Activated T-helper 17 cell treated with anti-CD3 and anti-CD28 coated beads, Interleukin-2, amount 50 U/mL, for 72 hours (primary cell): ENCODE data around the gene DEGS1. TPM values are rescaled to one million over a fixed set of nuclear protein-coding genes. Genes with fewer than 3 reads are reported as not detected.

Experiments
- ATAC-seq: fragments of 150-1000 bp; cut with Tn5 transposase; replicated peaks from 2 replicates; pipeline ENCODE4 v1.10.0; 2021; ENCODE audit warnings: mild to moderate bottlenecking, moderate library complexity
- H3K27ac Mint-ChIP-seq: one replicate; pipeline ENCODE4 v1.8.0; 2022; ENCODE audit warnings: mixed read lengths
- H3K27me3 Mint-ChIP-seq: one replicate; pipeline ENCODE4 v1.8.0; 2022; ENCODE audit warnings: mixed read lengths
- H3K36me3 Mint-ChIP-seq: one replicate; pipeline ENCODE4 v1.8.0; 2022; ENCODE audit warnings: low read depth, mild to moderate bottlenecking, mixed read lengths
- H3K4me1 Mint-ChIP-seq: one replicate; pipeline ENCODE4 v1.8.0; 2022; ENCODE audit warnings: mixed read lengths
- H3K4me3 Mint-ChIP-seq: one replicate; pipeline ENCODE4 v1.8.0; 2022; ENCODE audit warnings: mild to moderate bottlenecking, mixed read lengths
- H3K9me3 Mint-ChIP-seq: one replicate; pipeline ENCODE4 v1.8.0; 2022; ENCODE audit warnings: mixed read lengths
- total RNA-seq, 2 donors: library from RNA; stranded (reverse); gene quantifications; one replicate each; pipeline ENCODE4 v1.2.3, GENCODE V29; 2022

DEGS1 gene
- total RNA-seq, 2 donors from 2014 or later: 37.7 to 72.3 TPM

DNA sequence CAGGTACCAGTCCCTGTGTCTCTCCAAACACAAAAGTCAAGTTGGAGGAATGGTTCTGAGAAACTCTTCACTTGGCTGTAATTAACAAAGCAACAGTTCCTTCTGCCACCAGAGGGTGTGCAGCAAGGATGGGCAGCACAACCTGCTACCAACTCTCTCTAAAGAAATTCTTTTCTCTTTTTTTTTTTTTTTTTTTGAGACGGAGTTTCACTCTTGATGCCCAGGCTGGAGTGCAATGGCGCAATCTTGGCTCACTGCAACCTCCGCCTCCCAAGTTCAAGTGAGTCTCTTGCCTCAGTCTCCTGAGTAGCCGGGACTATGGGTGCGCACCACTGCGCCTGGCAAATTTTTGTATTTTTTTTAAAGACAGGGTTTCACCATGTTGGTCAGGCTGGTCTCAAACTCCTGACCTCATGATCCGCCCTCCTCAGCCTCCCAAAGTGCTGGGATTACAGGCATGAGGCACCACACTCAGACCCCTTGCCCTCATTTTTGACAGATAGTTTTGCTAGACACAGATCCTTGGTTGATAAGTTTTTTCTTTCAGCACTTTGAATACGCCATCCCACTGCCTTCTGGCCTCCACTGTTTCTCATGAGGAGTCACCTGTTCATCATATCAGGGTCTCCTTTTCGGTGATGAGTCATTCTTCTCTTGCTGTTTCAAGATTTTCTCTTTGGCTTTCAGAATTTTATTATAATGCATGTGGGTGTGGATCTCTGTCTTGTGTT is 12.1 kb upstream of the DEGS1 start:
- peak; percentile 33 for ATAC-seq
- peaks cover 32% of the 10 kb centered on the region for H3K4me1 Mint-ChIP-seq

DNA sequence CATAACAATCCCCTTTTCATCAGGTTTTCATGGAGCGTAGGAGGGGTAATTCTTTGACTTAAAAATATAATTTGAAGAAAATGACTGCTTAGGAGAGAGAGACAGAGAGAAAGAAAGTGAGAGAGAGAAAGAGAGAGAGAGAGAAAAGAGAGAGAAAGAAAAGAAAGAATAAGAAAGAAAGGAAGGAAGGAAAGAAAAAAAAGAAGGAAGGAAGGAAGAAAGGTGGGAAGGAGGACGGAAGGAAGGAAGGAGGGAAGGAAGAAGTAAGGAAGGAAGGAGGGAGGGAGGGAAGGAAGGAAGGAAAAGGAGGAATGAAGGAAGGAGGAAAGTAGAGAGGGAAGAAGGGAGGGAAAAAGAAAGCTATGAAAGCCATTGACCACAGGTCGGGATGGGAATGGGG is 10.8 kb upstream of the DEGS1 start:
- peak overlapping the region; percentile 72 for H3K4me3 Mint-ChIP-seq
- H3K36me3 Mint-ChIP-seq: no peaks in the 10 kb centered on the region
- peaks cover 3% of the 10 kb centered on the region for H3K9me3 Mint-ChIP-seq
- H3K4me1 Mint-ChIP-seq: peaks cover 32% of the 10 kb centered on the region
- ATAC-seq: no peak
- no peaks in the 10 kb centered on the region for H3K27me3 Mint-ChIP-seq
- H3K27ac Mint-ChIP-seq: peak overlapping the region; percentile 30

More for the DNA sequence above, 12.1 kb upstream of the DEGS1 start:
- Mint-ChIP-seq H3K36me3 (no peaks in the 10 kb centered on the region), H3K27me3 (no peaks in the 10 kb centered on the region), H3K27ac (peak overlapping the region; percentile 1), H3K4me3 (peak overlapping the region; percentile 72), H3K9me3 (peaks cover 3% of the 10 kb centered on the region)

DNA sequence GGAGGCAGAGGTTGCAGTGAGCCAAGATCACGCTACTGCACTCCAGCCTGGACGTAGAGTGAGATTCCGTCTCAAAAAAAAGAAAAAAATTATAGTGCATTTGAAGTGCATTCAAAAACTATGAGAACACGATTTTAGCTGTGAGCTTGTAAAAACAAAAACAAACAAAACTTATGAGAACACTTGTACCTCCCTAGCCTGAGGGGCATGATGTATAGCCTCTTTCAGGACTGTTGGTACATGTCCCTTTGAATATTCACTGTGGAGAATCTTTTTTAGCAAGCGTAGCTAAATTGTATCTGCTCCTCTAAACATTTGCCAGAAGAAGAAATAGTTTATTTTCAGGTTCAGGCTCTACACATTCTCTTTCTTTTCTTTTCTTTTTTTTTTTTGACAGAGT is 9.5 kb upstream of the DEGS1 start:
- no peak for ATAC-seq
- Mint-ChIP-seq H3K4me3 (no peak overlapping the region), H3K36me3 (no peaks in the 10 kb centered on the region), H3K4me1 (peaks cover 32% of the 10 kb centered on the region), H3K9me3 (peaks cover 3% of the 10 kb centered on the region), H3K27me3 (no peaks in the 10 kb centered on the region), H3K27ac (no peak overlapping the region)

DNA sequence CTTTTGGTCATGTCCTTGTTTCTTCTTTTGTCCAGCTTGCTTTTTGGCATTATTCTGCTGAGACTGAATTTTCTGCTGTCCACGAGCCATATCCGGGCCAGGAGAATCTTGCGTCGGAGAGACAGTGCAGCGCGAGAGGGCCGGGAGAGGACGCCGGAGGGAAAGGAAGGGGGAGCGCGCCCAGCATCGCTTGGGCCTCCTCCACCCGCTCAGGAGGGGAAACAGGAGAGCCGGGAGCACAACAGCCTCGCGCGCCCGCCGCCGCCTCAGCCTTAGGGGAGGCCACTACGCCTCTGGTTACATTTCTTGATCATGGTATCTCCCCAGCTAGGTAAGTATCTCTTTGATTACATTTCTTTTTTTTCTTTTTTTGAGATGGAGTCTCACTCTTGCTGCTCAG is 7.4 kb upstream of the DEGS1 start:
- H3K4me3 Mint-ChIP-seq: no peak overlapping the region
- H3K27me3 Mint-ChIP-seq: no peaks in the 10 kb centered on the region
- no peak for ATAC-seq
- H3K36me3 Mint-ChIP-seq: no peaks in the 10 kb centered on the region
- H3K9me3 Mint-ChIP-seq: peaks cover 3% of the 10 kb centered on the region
- H3K4me1 Mint-ChIP-seq: peaks cover 13% of the 10 kb centered on the region
- no peak overlapping the region for H3K27ac Mint-ChIP-seq

DNA sequence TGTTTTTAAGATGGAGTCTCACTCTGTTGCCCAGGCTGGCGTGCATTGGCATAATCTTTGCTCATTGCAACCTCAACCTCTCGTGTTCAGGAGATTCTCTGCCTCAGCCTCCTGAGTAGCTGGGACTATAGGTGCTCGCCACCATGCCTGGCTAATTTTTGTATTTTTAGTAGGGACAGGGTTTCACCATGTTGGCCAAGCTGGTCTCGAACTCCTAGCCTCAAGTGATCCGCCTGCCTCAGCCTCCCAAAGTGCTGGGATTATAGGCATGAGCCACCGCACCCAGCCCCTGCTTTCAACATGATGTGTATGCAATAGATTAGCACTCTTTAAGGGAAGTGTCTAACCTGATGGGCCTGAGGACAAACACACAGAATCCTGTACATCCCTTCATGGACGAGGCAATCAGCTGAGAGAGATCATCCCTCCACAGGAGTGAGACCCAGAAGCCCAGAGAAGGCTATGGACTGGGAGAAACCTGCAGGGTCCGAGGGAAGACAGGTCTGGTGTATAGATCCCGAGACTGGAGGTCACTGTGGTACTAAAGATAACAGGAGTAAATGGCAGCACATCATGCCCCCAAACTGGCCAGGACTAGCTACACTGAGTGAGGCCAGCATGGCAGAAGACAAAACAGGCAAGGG is 5.6 kb upstream of the DEGS1 start:
- no peaks in the 10 kb centered on the region for H3K27me3 Mint-ChIP-seq
- H3K9me3 Mint-ChIP-seq: no peaks in the 10 kb centered on the region
- ATAC-seq: no peak
- H3K4me3 Mint-ChIP-seq: no peak overlapping the region
- H3K4me1 Mint-ChIP-seq: peaks cover 10% of the 10 kb centered on the region
- no peak overlapping the region for H3K27ac Mint-ChIP-seq
- no peaks in the 10 kb centered on the region for H3K36me3 Mint-ChIP-seq

DNA sequence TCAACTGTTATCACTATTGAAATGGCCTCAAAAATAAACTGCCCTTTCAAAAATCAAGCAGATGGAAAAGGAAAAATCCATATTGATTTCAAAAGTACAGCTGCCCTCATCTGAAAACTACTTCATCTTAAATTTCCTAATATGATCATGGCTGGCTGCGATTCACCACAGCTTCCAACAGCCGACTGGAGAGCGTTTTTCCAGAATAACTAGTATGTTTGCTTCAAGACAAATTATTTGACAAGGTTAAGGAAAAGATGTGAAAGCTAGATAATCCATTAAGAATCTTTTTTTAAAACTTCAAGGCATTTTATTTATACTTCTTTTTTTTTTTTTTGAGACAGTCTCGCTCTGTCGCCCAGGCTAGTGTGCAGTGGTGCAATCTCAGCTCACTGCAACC is 4.1 kb upstream of the DEGS1 start:
- no peaks in the 10 kb centered on the region for H3K27me3 Mint-ChIP-seq
- peaks cover 11% of the 10 kb centered on the region for H3K4me1 Mint-ChIP-seq
- peaks cover under 1% of the 10 kb centered on the region for H3K36me3 Mint-ChIP-seq
- no peaks in the 10 kb centered on the region for H3K9me3 Mint-ChIP-seq
- H3K4me3 Mint-ChIP-seq: no peak overlapping the region
- H3K27ac Mint-ChIP-seq: no peak overlapping the region
- no peak for ATAC-seq

DNA sequence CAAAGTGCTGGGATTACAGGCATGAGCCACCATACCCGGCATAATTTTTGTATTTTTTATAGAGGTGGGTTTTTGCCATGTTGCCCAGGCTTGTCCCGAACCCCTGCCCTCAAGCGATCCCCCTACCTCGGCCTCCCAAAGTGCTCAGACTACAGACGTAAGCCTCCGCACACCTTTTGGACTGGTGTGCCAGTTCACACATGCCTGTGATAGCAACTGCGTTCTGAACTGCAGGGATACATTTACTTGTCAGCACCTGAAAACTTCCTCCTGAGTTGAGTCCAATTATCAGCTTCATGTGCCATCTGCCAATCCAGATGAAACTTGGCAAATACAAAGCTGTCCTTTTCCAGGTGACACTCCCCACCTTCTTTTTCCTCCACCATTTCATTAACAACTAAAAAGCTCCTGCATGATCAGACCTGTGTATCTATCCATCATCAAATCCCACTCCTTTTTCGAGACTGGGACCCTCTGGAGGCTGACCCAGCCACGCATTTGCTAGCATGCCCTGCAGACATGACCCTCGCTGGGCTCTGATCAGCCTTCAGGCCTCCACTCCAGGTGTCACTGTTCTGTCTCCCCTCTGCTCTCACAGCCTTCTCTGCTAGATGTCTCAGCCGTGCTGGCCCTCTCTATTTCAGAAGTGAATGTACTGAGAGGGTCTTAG is 2.1 kb upstream of the DEGS1 start:
- Mint-ChIP-seq H3K27ac (no peak overlapping the region), H3K27me3 (no peaks in the 10 kb centered on the region), H3K9me3 (no peaks in the 10 kb centered on the region), H3K4me3 (no peak overlapping the region), H3K36me3 (peaks cover 21% of the 10 kb centered on the region), H3K4me1 (peaks cover 17% of the 10 kb centered on the region)
- no peak for ATAC-seq

DNA sequence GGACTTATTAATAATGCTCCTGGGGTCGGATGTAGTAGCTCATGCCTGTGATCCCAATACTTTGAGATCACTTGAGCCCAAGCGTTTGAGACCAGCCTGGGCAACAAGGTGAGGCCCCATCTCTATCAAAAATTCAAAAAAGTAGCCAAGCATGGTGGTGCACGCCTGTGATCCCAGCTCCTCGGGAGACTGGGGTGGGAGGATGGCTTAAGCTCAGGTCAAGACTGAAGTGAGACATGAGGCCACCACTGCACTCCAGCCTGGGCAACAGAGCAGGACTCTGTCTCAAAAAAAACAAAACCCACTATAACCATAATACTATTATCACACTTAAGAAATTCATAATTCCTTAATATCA is 1.6 kb upstream of the DEGS1 start:
- no peaks in the 10 kb centered on the region for H3K27me3 Mint-ChIP-seq
- H3K36me3 Mint-ChIP-seq: peaks cover 26% of the 10 kb centered on the region
- peaks cover 17% of the 10 kb centered on the region for H3K4me1 Mint-ChIP-seq
- ATAC-seq: no peak
- H3K4me3 Mint-ChIP-seq: peak overlapping the region; percentile 77
- no peaks in the 10 kb centered on the region for H3K9me3 Mint-ChIP-seq
- H3K27ac Mint-ChIP-seq: peak overlapping the region; percentile 79

DNA sequence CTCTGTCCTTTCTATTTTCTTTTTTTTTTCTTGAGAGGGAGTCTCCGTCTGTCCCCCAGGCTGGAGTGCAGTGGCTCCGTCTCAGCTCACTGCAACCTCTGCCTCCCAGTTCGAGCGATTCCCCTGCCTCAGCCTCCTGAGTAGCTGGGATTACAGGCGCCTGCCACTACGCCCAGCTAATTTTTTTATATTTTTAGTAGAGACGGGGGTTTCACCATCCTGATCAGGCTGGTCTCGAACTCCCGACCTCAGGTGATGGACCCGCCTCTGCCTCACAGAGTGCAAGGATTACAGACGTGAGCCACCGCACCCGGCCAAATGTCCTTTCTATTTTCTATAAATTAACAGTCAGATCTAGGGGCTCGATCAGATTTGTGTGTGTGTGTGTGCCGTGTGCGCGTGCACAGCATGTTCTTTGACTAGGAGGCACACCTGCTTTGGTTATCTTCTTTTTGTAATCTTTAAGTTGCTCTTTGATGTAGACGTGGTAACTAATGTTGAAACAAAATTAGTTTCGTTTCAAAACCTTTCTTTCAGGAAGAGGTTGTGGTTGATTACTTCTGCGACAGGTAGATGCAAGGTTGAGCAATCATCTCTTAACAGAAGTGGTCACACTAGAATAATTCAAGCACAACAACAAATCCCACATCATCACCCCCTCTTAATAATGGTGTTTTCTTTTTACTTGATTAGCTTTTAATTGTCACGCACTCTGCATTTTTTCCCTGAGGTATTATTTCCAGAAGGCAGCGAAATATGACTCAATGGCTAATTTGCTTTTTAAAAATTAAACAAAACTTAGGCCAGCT is 779 bp upstream of the DEGS1 start:
- no peaks in the 10 kb centered on the region for H3K27me3 Mint-ChIP-seq
- ATAC-seq: peak; percentile 61
- peaks cover 17% of the 10 kb centered on the region for H3K4me1 Mint-ChIP-seq
- H3K9me3 Mint-ChIP-seq: no peaks in the 10 kb centered on the region
- H3K4me3 Mint-ChIP-seq: peak overlapping the region; percentile 77
- H3K27ac Mint-ChIP-seq: peak overlapping the region; percentile 79
- peaks cover 34% of the 10 kb centered on the region for H3K36me3 Mint-ChIP-seq

DNA sequence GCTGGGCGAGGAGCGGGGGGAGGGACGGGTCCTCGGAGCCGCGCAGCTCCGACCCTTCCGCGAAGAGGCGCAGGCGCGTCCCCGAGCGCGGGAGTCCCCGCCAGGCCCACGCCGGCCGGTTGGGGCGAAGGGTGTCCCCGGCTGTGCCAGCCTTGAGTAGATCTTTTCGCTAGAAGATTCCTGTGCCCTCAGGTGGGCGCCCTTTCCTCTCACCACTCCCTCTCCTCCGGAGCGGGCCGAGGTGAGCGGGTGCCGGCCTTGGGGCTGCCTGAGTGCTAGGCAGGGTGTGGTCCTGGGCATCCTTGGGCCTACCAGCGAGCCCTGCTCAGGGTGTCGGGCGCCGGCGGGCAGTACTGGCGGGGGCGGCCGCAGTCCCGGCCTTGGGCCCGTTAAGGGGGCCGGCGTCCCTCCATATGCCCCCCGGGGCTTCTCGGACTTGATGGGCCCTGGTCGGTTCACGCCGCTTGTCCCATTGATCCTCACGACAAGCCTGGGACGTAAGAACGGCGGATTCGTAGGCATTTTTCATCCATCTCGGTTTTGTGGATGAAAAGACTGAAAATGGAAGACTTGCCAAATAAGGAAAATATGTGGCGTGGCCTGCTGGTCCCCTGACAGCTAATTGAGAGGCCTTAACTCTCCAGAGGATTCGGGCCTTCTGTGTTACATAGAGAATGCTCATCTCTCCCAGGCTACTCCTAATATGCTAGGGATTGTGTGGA is 712 bp downstream of the DEGS1 start:
- Mint-ChIP-seq H3K36me3 (peaks cover 43% of the 10 kb centered on the region), H3K4me3 (peak overlapping the region; percentile 92), H3K4me1 (peaks cover 24% of the 10 kb centered on the region), H3K27me3 (no peaks in the 10 kb centered on the region), H3K27ac (peak overlapping the region; percentile 89), H3K9me3 (no peaks in the 10 kb centered on the region)
- ATAC-seq: peak; percentile 58

DNA sequence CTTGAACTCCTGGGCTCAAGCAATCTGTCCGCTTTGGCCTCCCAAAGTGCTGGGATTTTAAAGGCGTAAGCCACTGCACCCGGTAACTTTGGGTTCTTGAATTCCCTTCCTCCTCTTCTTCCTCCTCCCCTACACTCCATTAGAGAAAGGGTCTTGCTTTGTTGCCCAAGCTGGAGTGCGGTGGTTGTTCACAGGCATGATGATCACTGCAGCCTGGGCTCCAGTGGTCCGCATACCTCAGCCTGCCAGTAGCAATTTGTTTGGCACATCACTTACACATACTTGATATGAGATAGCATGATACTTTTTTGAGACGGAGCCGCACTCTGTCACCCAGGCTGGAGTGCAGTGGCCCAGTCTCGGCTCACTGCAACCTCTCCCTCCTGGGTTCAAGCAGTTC is 2.2 kb downstream of the DEGS1 start:
- no peaks in the 10 kb centered on the region for H3K27me3 Mint-ChIP-seq
- no peak for ATAC-seq
- H3K4me3 Mint-ChIP-seq: peak overlapping the region; percentile 92
- no peaks in the 10 kb centered on the region for H3K9me3 Mint-ChIP-seq
- peaks cover 25% of the 10 kb centered on the region for H3K4me1 Mint-ChIP-seq
- peak overlapping the region; percentile 89 for H3K27ac Mint-ChIP-seq
- peaks cover 54% of the 10 kb centered on the region for H3K36me3 Mint-ChIP-seq

DNA sequence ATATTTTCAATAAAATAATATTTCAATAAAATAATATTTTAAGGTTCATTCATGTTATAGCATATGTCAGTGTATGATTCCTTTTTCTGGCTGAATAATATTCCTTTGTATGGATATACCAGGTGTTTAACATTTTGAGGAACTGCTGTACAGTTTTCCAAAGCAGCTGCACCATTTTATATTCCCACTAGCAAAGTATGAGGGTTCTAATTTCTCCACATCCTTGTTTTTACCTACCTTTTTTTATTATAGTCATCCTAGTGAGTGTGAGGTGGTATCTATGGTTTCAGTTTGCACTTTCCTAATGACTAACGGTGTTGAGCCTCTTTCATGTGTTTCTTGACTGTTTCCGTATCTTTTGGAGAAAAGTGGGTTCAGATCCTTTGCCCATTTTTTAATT is 5.2 kb downstream of the DEGS1 start:
- Mint-ChIP-seq H3K4me3 (peak overlapping the region; percentile 67), H3K27me3 (no peaks in the 10 kb centered on the region), H3K27ac (peak overlapping the region; percentile 86), H3K36me3 (peaks cover 82% of the 10 kb centered on the region), H3K4me1 (peaks cover 14% of the 10 kb centered on the region), H3K9me3 (no peaks in the 10 kb centered on the region)
- peak; percentile 60 for ATAC-seq

DNA sequence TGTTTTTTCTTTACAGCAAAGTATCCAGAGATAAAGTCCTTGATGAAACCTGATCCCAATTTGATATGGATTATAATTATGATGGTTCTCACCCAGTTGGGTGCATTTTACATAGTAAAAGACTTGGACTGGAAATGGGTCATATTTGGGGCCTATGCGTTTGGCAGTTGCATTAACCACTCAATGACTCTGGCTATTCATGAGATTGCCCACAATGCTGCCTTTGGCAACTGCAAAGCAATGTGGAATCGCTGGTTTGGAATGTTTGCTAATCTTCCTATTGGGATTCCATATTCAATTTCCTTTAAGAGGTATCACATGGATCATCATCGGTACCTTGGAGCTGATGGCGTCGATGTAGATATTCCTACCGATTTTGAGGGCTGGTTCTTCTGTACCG is 6.5 kb downstream of the DEGS1 start:
- no peaks in the 10 kb centered on the region for H3K9me3 Mint-ChIP-seq
- peaks cover 87% of the 10 kb centered on the region for H3K36me3 Mint-ChIP-seq
- no peaks in the 10 kb centered on the region for H3K27me3 Mint-ChIP-seq
- no peak overlapping the region for H3K4me3 Mint-ChIP-seq
- peaks cover 19% of the 10 kb centered on the region for H3K4me1 Mint-ChIP-seq
- no peak for ATAC-seq
- no peak overlapping the region for H3K27ac Mint-ChIP-seq
